HEK293T (cell line): ENCODE data around the gene SKAP1.

ENCODE experiments used
- CTCF ChIA-PET: fragments of 350-600 bp; formaldehyde crosslinking; extraction: SDS; loops from one replicate; lab custom pipeline; 2021; ENCODE audit warnings: antibody characterized with exemption, inconsistent platforms; lab: Yijun Ruan, JAX
- POLR2A ChIA-PET: fragments of 350-600 bp; formaldehyde crosslinking; extraction: SDS; loops from one replicate; lab custom pipeline; 2020; ENCODE audit warnings: antibody characterized with exemption, inconsistent platforms; lab: Yijun Ruan, JAX
- DNase-seq: peaks from one replicate; pipeline ENCODE4 v3.0.0; 2012; ENCODE audit warnings: mixed read lengths; ENCODE audit errors: extremely low spot score
- ARNT ChIP-seq: fragments of 450-650 bp; IDR thresholded peaks from 2 replicates; pipeline ENCODE4 v1.6.1; 2017; ENCODE audit warnings: mild to moderate bottlenecking
- BHLHE40 ChIP-seq: fragments of 450-650 bp; IDR thresholded peaks from 2 replicates; pipeline ENCODE4 v1.6.1; 2016; ENCODE audit warnings: mild to moderate bottlenecking, moderate library complexity, borderline replicate concordance
- CTBP1 ChIP-seq: fragments of 450-650 bp; IDR thresholded peaks from 2 replicates; pipeline ENCODE4 v1.6.1; 2016; ENCODE audit warnings: borderline replicate concordance
- ELF4 ChIP-seq: fragments of 450-650 bp; IDR thresholded peaks from 2 replicates; pipeline ENCODE4 v1.6.1; 2017; ENCODE audit warnings: antibody characterized with exemption
- FOXA1 ChIP-seq: fragments of 450-650 bp; IDR thresholded peaks from 2 replicates; pipeline ENCODE4 v1.6.1; 2016; ENCODE audit warnings: mild to moderate bottlenecking
- FOXK2 ChIP-seq: fragments of 450-650 bp; IDR thresholded peaks from 2 replicates; pipeline ENCODE4 v1.6.1; 2016; ENCODE audit warnings: mild to moderate bottlenecking
- FOXM1 ChIP-seq: fragments of 450-650 bp; IDR thresholded peaks from 2 replicates; pipeline ENCODE4 v1.6.1; 2017; ENCODE audit warnings: mild to moderate bottlenecking, borderline replicate concordance
- HDGF ChIP-seq: fragments of 450-650 bp; IDR thresholded peaks from 2 replicates; pipeline ENCODE4 v1.6.1; 2017; ENCODE audit warnings: antibody characterized with exemption, borderline replicate concordance
- L3MBTL2 ChIP-seq: fragments of 450-650 bp; conservative IDR thresholded peaks from 2 replicates; pipeline ENCODE4 v1.6.1; 2016; ENCODE audit warnings: mild to moderate bottlenecking
- LEF1 ChIP-seq: fragments of 450-650 bp; IDR thresholded peaks from 2 replicates; pipeline ENCODE4 v1.6.1; 2017; ENCODE audit warnings: mild to moderate bottlenecking, borderline replicate concordance
- NFRKB ChIP-seq: fragments of 450-650 bp; IDR thresholded peaks from 2 replicates; pipeline ENCODE4 v1.6.1; 2016; ENCODE audit warnings: mild to moderate bottlenecking, moderate library complexity
- SP1 ChIP-seq: fragments of 450-650 bp; IDR thresholded peaks from 2 replicates; pipeline ENCODE4 v1.6.1; 2017
- SUZ12 ChIP-seq: fragments of 450-650 bp; IDR thresholded peaks from 2 replicates; pipeline ENCODE4 v1.6.1; 2016; ENCODE audit warnings: mild to moderate bottlenecking
- TARDBP ChIP-seq: fragments of 450-650 bp; IDR thresholded peaks from 2 replicates; pipeline ENCODE4 v1.6.1; 2016
- ZNF384 ChIP-seq: fragments of 450-650 bp; IDR thresholded peaks from 2 replicates; pipeline ENCODE4 v1.6.1; 2016
- TF ChIP-seq, protein P1 (sequence below): fragments of 450-650 bp; IDR thresholded peaks from 2 replicates; pipeline ENCODE4 v1.6.1; 2016

The SKAP1 gene

DNA sequence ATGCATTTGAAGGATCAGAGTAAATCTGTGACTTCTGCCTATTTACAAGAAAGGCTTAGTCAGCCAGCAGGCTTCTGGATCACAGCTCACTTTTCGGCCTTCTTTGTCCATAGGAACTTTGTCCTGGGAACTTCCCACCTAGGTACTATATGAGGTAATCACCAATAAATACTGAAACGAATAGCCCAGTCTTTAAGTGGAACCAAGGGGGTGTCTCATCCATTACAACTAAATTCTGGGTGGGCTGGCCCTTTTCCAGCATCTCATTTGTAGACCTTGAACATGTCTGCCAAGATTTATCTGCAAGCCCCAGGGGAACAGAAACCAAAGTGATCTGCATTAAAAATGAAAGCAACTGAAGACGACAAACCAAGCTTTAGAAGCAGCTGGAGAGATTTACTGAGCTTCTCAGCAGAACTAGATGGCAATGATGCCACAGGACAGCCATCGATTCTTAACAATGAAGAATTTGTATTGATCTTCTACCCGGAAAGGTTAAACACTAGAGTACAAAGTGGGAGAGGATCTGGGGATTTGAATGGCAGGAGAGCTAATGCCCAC lies 267.0 kb downstream of the SKAP1 start:
- TF ChIP-seq, protein P1, sequence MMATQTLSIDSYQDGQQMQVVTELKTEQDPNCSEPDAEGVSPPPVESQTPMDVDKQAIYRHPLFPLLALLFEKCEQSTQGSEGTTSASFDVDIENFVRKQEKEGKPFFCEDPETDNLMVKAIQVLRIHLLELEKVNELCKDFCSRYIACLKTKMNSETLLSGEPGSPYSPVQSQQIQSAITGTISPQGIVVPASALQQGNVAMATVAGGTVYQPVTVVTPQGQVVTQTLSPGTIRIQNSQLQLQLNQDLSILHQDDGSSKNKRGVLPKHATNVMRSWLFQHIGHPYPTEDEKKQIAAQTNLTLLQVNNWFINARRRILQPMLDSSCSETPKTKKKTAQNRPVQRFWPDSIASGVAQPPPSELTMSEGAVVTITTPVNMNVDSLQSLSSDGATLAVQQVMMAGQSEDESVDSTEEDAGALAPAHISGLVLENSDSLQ = peak; percentile 90
- TF ChIP-seq CTBP1 (peak; percentile 43; the same call in 1 of the 2 replicates), ZNF384 (no peak)
- POLR2A ChIA-PET = interaction anchor here (1.0 kb wide), 1 partner anchor 458 kb away, joined by 3 read pairs; no protein-coding TSS in a partner anchor
- DNase-seq = peak; percentile 37
- CTCF ChIA-PET = interaction anchor here (0.6 to 1.2 kb wide), 5 partner anchors 65 to 295 kb away, joined by 3 to 7 read pairs (median 4); no protein-coding TSS in a partner anchor

DNA sequence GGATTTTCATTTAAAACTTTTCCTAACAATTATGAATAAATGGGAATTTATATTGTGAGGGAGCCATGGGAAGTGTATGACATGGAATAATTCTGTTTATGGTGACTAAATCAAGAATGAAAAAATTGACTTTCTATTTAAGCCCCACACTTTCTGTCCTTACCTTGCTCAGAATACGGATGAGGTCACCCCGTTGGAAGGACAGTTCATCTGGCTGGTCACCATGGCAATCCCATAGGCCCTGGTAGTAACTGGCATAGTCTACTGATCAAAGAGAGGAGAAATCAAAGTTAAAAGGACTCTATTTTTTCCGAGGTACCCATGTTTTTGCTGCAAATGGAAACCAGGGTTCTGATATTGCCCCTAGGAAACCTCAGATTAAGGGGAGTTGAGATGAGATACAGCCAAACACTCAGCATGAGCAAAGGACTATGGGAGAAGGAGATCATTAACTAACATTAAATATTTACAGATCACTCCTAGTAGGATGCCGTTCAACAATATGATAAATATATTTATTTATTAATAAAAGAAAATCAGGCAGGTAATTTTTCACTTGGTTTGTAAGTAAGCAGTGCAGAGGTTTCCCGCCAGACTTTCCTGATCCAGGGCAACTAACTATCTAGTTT lies 267.6 kb downstream of the SKAP1 start:
- CTCF ChIA-PET = interaction anchor here (0.6 to 1.2 kb wide), 4 partner anchors 66 to 295 kb away, joined by 3 to 7 read pairs (median 4); no protein-coding TSS in a partner anchor
- POLR2A ChIA-PET = interaction anchor here (1.0 kb wide), 1 partner anchor 458 kb away, joined by 3 read pairs; no protein-coding TSS in a partner anchor
- DNase-seq = no peak
- no peak for TF ChIP-seq HDGF
- no peak for TF ChIP-seq L3MBTL2
- no peak for TF ChIP-seq TARDBP
- TF ChIP-seq CTBP1 = no peak
- TF ChIP-seq FOXA1 = no peak
- TF ChIP-seq ARNT = no peak
- no peak for TF ChIP-seq NFRKB
- TF ChIP-seq SUZ12 = no peak
- TF ChIP-seq FOXK2 = no peak

DNA sequence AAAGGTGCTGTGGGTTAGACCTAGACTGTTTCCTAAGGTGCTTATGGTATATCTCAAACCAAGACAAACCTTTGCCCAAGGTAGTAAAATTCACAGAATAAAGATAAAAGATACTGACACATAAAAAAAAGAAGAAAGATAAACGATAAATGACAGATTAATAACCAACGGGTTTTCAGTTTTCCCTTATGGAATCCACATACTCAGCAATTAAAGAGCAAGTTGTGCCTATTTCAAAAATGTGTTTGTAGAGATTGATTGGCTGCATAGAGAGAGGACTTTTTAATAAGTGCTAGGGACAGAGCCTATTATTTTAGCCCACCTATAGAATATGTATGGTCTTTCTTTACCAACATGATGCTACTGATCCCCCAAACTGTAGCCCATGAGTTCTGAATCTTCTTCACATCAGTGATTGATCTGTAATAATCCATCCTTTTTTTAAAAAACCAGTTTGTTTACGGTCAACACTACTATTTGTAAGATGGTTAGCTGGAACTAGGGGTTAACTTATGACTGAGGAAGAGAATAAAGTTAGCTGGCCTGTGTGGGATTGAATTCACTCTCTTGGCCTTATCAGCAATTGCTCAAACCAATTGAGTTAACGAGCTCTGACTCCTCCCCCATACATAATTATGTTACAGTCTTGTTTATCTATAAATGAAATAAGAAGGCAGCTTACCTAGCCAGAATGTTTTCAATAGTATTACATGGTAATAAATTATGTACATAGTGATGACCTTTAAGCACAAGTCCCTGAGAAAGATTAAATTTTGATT lies 268.7 kb downstream of the SKAP1 start:
- no peak for DNase-seq
- TF ChIP-seq LEF1 (no peak), CTBP1 (no peak), TARDBP (no peak), SUZ12 (no peak), BHLHE40 (no peak), ELF4 (no peak), FOXA1 (no peak)
- TF ChIP-seq, protein P1 = peak; percentile 51
- ChIA-PET POLR2A (interaction anchor here (0.5 kb wide), 1 partner anchor 94 kb away, joined by 3 read pairs; no protein-coding TSS in a partner anchor), CTCF (no interaction called here)

DNA sequence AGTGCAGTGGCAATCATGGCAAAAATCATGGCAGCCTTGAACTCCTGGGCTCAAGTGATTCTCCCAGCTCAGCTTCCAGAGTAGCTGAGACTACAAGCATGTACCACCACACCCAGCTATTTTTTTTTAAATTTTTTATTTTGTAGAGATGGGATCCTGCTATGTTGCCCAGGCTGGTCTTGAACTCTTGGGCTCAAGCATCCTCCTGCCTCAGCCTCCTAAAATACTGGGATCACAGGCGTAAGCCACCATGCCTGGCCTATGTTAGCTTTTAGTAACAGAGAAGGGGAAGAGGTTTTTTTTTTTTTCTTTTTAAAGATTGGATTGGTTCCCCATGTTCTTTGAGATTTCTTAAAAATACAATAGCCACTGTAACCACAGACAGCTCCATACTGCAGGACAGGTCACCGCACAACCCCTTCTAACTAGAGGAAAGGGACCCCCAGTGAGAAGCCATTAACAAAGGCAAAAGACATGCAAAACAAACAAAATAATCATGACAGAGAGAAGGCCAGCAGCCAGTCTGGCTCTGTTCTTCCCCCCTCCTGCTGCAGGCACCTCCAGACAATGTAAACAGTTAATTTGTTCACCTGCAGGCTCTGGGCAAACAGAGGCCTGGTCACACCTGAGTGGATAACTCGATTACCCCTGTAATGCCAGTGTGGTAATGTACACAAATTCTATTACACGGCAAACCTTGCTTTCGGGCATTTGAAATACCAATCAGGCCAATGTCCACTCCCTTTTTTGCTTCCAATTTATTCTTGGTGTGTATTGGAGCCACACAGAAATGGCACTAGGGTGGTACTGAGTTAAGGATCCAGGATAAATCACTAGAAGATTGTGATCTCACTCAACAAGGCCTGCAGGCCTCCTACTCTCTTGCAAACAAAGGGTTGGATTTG lies 269.6 kb downstream of the SKAP1 start:
- CTCF ChIA-PET = no interaction called here
- no peak for DNase-seq
- 0 out of 2 replicates have a peak, but pooled peaks have one; percentile 44 for TF ChIP-seq ZNF384
- no peak for TF ChIP-seq L3MBTL2
- POLR2A ChIA-PET = no interaction called here

DNA sequence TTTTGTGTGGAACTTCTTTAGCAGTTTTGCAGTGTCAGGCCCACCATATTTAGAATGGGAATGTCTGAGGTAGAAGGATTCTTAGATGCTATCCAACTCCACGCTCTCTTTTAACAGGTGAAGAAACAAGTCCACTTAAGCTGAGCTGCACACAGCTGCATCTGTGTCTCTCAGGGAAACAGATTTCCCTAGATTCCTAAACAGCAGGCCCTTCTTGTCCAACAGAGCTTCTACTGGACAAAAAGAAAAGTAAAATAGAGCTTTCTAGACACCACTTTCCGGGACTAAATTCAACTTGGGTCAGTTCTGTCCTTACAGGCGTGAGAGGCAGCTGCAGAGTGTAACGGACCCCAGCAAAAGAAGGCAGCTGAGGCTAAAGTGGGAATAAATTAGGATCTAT lies 270.8 kb downstream of the SKAP1 start:
- CTCF ChIA-PET = interaction anchor here (1.0 to 1.1 kb wide), 2 partner anchors 10 to 463 kb away, joined by 3 to 5 read pairs; no protein-coding TSS in a partner anchor
- no peak for DNase-seq
- POLR2A ChIA-PET = no interaction called here
- TF ChIP-seq HDGF (no peak), LEF1 (no peak), NFRKB (no peak), ELF4 (no peak), SP1 (no peak), FOXM1 (no peak), ZNF384 (no peak), L3MBTL2 (no peak), TARDBP (no peak), FOXA1 (no peak), CTBP1 (no peak), SUZ12 (no peak), ARNT (no peak), FOXK2 (no peak), BHLHE40 (no peak)
- TF ChIP-seq, protein P1 = no peak
